Middle frontal gyrus (tissue), 1 donor: ENCODE data around the gene LRCH3.

ENCODE experiments used
- DNase-seq: peaks from one replicate; pipeline ENCODE4 v3.0.0-alpha.2; 2015; ENCODE audit warnings: low spot score; ENCODE audit errors: extremely low spot score

LRCH3 gene

GRCh38 chr3:197833930-197834715 is 43.1 kb downstream of the LRCH3 start:
- no peak for DNase-seq

GRCh38 chr3:197835509-197835908 is 44.5 kb downstream of the LRCH3 start:
- DNase-seq, result no peak

- no peak for DNase-seq
Measured at GRCh38 chr3:197836244-197836643, 45.2 kb downstream of the LRCH3 start.

GRCh38 chr3:197837282-197837681 is 46.2 kb downstream of the LRCH3 start:
- DNase-seq, result no peak

GRCh38 chr3:197841789-197842188 is 50.7 kb downstream of the LRCH3 start:
- no peak for DNase-seq

GRCh38 chr3:197846491-197846890 is 55.4 kb downstream of the LRCH3 start:
- DNase-seq, result no peak

GRCh38 chr3:197847866-197848401 is 56.9 kb downstream of the LRCH3 start:
- DNase-seq, result no peak

- DNase-seq, result no peak
Measured at GRCh38 chr3:197854596-197855343, 63.7 kb downstream of the LRCH3 start.

- no peak for DNase-seq
Measured at GRCh38 chr3:197855571-197855970, 64.5 kb downstream of the LRCH3 start.

GRCh38 chr3:197856199-197856816 is 65.3 kb downstream of the LRCH3 start:
- no peak for DNase-seq

GRCh38 chr3:197858133-197858532 is 67.1 kb downstream of the LRCH3 start:
- no peak for DNase-seq

- no peak for DNase-seq
Measured at GRCh38 chr3:197858598-197858997, 67.5 kb downstream of the LRCH3 start.

GRCh38 chr3:197866035-197866434 is 75.0 kb downstream of the LRCH3 start:
- DNase-seq, result no peak

- no peak for DNase-seq
Measured at GRCh38 chr3:197873329-197873728, 82.3 kb downstream of the LRCH3 start.

- DNase-seq, result no peak
Measured at GRCh38 chr3:197874064-197874463, 83.0 kb downstream of the LRCH3 start.

- DNase-seq, result no peak
Measured at GRCh38 chr3:197874653-197875052, 83.6 kb downstream of the LRCH3 start.

GRCh38 chr3:197877902-197878301 is 86.8 kb downstream of the LRCH3 start:
- no peak for DNase-seq

GRCh38 chr3:197878427-197878826 is 87.4 kb downstream of the LRCH3 start:
- no peak for DNase-seq

- DNase-seq, result no peak
Measured at GRCh38 chr3:197880491-197881269, 89.6 kb downstream of the LRCH3 start.

- DNase-seq, result no peak
Measured at GRCh38 chr3:197881270-197881969, 90.4 kb downstream of the LRCH3 start.

- DNase-seq, result no peak
Measured at GRCh38 chr3:197881970-197882338, 90.9 kb downstream of the LRCH3 start.
